ENCODE results near the gene TMEM169.

TMEM169 gene

GRCh38 chr2:216108310-216108966, 26.7 kb downstream of the TMEM169 start:
- no peak for DNase-seq

DNA sequence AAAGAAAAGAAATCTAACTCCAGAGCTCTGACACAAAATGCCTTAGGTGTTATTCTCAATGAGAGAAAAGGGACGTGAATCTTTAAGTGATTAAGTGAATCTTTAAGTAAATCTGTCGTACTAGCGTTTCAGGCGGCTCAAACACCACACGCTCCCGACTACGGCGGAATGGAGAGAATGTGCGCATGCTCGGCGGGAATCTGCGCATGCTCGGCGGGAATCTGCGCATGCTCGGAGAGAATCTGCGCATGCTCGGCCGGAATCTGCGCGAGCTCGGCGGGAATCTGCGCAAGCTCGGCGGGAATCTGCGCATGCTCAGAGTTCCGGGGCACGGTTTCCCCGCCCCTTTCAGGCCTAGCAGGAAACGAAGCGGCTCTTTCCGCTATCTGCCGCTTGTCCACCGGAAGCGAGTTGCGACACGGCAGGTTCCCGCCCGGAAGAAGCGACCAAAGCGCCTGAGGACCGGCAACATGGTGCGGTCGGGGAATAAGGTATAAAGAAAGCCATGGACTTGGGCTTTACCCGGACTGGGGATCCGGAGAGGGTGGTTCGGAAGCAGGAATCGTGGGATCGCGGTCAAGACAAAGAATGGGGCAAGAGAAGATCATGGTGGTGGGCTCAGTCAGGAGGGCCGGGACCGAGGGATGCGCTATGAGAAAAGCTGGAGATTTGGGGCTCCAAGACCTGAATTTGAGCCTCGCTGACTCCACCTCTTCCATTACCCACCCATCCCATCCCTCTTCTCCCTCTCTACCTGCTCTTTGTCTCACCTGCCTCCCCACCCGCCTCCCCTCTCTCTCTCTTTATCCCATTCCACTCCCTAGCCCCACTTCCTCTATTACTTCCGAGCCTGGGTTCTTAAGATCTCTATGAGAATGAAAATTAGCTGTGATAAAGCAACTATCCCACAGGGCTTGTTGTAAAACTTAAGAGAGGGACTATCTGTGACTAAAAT, 27.5 kb downstream of the TMEM169 start, which contains the start of gene XRCC5:
Gene XRCC5 (plus strand): TSS at position 382 of the 955 bp plus-strand sequence. CDS start 89 bp downstream, at position 471.
- DNase-seq: peak; percentile 86

DNA sequence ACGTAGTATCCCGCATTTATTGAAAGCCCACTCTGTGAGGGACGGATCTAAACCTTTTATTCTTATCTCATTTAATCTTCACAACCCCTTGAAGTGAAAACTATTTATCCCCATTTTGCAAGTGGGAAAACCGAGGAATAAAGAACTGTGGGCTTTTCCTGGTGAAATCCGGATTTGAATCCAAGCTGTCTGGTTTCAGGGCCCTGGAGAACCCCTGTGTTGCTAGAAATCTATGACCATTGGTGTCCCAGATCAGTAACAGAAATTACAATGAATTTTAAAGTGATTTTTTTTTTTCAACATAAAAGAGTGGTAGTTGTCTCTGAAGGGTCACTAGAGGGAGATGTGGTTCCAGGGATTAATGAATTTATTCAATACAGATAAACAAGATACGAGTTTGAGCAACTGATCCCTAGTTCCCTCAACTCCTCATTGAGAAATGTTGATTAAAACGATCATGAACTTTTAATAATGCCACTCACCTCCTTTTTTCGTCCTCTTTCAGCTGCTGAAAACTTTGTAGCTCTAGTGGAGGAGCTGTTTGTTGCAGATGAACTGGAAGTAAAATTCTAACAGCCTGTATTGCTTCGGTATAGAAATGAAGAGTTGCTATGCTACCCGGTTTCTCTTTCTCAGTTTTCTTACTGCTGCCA, 28.4 kb downstream of the TMEM169 start:
- DNase-seq: no peak

GRCh38 chr2:216110620-216111019, 28.9 kb downstream of the TMEM169 start:
- DNase-seq: no peak

GRCh38 chr2:216111122-216111521, 29.4 kb downstream of the TMEM169 start:
- DNase-seq: no peak

GRCh38 chr2:216112926-216113325, 31.2 kb downstream of the TMEM169 start:
- DNase-seq: no peak

DNA sequence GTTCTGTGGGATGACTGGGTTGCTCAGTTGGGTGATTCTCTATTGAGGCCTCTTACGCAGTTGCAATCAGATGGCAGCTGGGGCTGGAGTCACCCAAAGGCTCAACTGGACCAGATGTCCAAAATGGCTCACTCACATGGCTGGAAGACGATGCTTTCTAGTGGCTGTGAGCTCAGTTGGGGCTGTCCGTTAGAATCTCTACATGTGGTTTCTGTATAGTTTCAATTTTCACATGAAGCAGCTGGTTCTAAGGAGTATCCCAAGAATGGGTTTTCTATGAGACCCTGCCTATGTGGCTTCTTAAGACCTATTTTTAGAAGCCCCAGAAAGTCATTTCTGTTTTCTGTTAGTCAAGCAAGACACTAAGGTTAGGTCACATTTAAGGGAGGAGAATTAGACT, 31.9 kb downstream of the TMEM169 start:
- no peak for DNase-seq

DNA sequence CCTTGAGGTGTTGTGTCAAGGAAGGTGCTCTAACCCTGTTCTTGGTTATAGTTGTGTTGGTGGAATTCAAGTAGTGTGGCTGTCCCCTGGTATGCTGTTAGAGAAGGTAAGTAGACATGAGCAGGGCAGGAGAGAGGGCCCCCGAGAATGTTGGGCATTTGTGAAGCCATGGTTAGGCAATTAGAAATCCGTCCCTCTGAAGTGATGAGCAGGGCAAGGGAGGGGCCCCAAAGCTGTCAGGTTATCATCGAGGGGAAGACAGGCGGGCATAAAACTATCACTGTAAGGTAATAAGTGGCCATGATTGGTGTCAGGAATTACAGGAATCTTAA, 32.6 kb downstream of the TMEM169 start:
- no peak for DNase-seq

GRCh38 chr2:216114714-216115531, 33.2 kb downstream of the TMEM169 start:
- DNase-seq: peak; percentile 97

DNA sequence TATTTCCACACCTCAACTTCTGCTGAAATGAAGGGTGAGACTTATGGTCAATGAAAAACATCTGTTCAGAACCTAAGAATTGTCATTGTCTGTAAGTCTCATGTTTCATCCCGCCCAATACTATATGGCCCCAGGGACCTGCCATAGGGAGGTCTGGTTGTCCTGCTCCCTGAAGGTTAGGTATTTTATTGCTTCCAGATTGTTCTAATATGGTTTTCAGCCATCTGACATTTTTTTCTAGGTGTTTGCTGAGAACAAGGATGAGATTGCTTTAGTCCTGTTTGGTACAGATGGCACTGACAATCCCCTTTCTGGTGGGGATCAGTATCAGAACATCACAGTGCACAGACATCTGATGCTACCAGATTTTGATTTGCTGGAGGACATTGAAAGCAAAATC, 34.7 kb downstream of the TMEM169 start:
- DNase-seq: no peak

GRCh38 chr2:216117561-216118340, 36.0 kb downstream of the TMEM169 start:
- DNase-seq: no peak

DNA sequence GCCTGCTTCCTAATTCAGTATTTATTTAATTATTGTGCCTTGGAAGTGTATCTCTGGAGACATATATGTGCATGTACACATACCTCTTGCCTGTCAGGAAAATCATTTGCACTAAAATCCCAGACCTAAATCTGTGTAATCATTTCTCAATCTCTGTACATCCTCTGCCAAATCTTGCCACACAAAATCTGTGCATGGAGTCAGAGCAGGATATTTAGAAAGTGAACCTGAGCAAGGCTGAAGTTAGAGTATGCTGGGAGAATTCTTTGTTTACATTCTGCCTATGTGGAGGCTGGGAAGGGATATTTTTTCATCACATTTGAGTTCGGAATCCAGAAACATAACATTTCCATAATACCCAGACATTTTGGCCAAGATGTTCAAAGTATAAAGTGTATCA, 36.8 kb downstream of the TMEM169 start:
- no peak for DNase-seq

GRCh38 chr2:216119146-216119545, 37.4 kb downstream of the TMEM169 start:
- no peak for DNase-seq

DNA sequence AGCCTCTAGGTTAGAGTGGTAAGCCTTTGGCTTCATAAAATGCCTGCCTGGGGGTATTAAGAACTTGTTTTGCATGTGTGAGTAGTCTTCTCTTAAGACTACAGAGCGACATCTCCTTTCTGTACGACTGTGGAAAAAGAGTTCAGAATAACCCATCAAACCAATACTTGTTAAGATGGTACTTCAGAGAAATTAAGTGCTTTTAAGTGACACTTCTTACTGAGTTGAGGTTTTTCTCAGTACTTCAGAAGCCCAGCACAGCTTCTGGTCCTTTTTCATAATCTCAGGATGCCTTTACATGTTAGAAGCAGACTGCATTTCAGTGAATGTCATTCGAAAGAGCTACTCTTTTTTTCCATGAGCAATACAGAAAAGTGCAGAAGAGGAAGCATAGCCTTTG, 38.3 kb downstream of the TMEM169 start:
- DNase-seq: no peak

DNA sequence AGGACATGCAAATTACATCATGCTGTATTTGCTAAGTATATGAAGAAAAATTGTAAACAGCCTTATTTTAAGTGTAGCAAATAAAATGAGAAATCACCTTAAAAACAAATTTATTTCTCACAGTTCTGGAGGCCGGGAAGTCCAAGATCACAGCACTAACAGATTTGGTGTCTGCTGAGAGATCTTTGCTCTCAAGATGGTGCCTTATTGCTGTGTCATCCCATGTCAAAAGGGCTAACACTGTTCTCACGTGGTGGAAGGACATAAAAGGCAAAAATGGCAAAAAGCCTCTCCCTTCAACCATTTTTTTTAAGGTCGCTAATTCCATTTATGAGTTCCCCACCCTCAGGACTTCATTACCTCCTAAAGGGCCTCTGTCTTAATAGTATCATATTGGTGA, 39.5 kb downstream of the TMEM169 start:
- DNase-seq: no peak

GRCh38 chr2:216126943-216127342, 45.2 kb downstream of the TMEM169 start:
- no peak for DNase-seq

- DNase-seq: no peak
Observed at GRCh38 chr2:216130346-216130971, 48.7 kb downstream of the TMEM169 start.

- DNase-seq: no peak
Observed at GRCh38 chr2:216131175-216131926, 49.6 kb downstream of the TMEM169 start.

- no peak for DNase-seq
Observed at GRCh38 chr2:216132585-216132984, 50.9 kb downstream of the TMEM169 start.

DNA sequence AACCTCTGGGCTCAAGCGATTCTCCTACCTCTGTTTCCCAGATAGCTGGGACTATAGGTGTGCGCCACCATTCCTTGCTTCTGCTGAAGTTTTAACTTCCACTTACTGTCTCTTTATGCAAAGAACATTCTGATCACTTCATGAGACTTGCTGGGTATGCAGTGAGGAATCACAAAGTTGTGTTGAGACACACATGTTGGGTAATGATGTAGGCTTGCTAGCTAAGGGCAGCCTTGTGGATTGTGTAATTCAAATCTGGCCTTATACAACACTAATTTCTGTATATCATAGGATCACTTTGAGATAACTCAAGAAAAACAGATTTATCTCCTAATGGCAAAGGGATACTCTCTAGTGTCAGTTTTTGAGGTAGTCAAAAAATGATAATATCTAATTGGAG, 51.7 kb downstream of the TMEM169 start:
- no peak for DNase-seq
